HEK293 (cell line): ENCODE measurements around the gene TLE4.

Experiments used
- CTCF ChIA-PET: fragments of 350-600 bp; formaldehyde crosslinking; extraction: SDS; loops from one replicate; lab custom pipeline; 2021; ENCODE audit warnings: antibody characterized with exemption; lab: Yijun Ruan, JAX
- POLR2A ChIA-PET: fragments of 300-600 bp; formaldehyde crosslinking; extraction: SDS; loops from one replicate; lab custom pipeline; 2020; ENCODE audit warnings: antibody characterized with exemption, inconsistent platforms; lab: Yijun Ruan, JAX
- H3K27ac ChIP-seq: fragments of 200-500 bp; sonication (Bioruptor generic); 2 replicates; pipeline ENCODE4 v1.5.1; 2014; ENCODE audit warnings: low read depth, low read length, control low read depth, inconsistent platforms; ENCODE audit errors: extremely low read depth
- H3K36me3 ChIP-seq, 2 experiments: fragments of 200-500 bp in 1 of 2; sonication (Bioruptor generic) in 1 of 2; 1 replicate in 1 of 2; 2 replicates in 1 of 2; pipeline ENCODE4 v1.5.1; 2014 to 2017; ENCODE audit warnings: inconsistent platforms in 2 of 2, low read length in 2 of 2; ENCODE audit not compliant: control insufficient read depth in 2 of 2, insufficient read depth in 1 of 2
- H3K4me1 ChIP-seq: fragments of 200-500 bp; sonication (Bioruptor generic); 2 replicates; pipeline ENCODE4 v1.5.1; 2014; ENCODE audit warnings: mild to moderate bottlenecking, low read length, inconsistent platforms; ENCODE audit not compliant: control insufficient read depth, insufficient read depth
- H3K4me3 ChIP-seq: 2 replicates; pipeline ENCODE4 v1.5.1; 2011; ENCODE audit warnings: low read depth, mild to moderate bottlenecking, control low read depth, low read length, moderate library complexity
- H3K9me3 ChIP-seq: fragments of 200-500 bp; sonication (Bioruptor generic); 2 replicates; pipeline ENCODE4 v1.5.1; 2014; ENCODE audit warnings: low read depth, low read length, inconsistent platforms; ENCODE audit not compliant: control insufficient read depth, insufficient read depth
- PRDM1 ChIP-seq: fragments of 450-650 bp; formaldehyde crosslinking; IDR thresholded peaks from 2 replicates; pipeline ENCODE4; 2016; ENCODE audit warnings: missing biosample characterization, missing genetic modification characterization
- ZNF19 ChIP-seq: fragments of 450-650 bp; formaldehyde crosslinking; IDR thresholded peaks from 2 replicates; pipeline ENCODE4; 2016; ENCODE audit warnings: missing biosample characterization, missing genetic modification characterization, low read depth
- ZNF549 ChIP-seq: fragments of 450-650 bp; IDR thresholded peaks from 2 replicates; pipeline ENCODE4 v1.5.1; 2018; ENCODE audit warnings: missing biosample characterization, missing genetic modification characterization, mild to moderate bottlenecking, inconsistent platforms, moderate library complexity
- ZNF660 ChIP-seq: fragments of 450-650 bp; IDR thresholded peaks from 2 replicates; pipeline ENCODE4 v1.5.1; 2018; ENCODE audit warnings: missing biosample characterization, mild to moderate bottlenecking, missing genetic modification characterization
- ZSCAN30 ChIP-seq: fragments of 450-650 bp; IDR thresholded peaks from 2 replicates; pipeline ENCODE4 v1.5.1; 2018; ENCODE audit warnings: missing biosample characterization, mild to moderate bottlenecking, missing genetic modification characterization, moderate library complexity
- TF ChIP-seq, protein P1 (sequence below): fragments of 450-650 bp; formaldehyde crosslinking; IDR thresholded peaks from 2 replicates; pipeline ENCODE4 v1.5.1; 2016; ENCODE audit warnings: missing biosample characterization, missing genetic modification characterization, low read depth
- TF ChIP-seq, protein P2 (sequence below): fragments of 450-650 bp; formaldehyde crosslinking; IDR thresholded peaks from 2 replicates; pipeline ENCODE4 v1.5.1; 2016; ENCODE audit warnings: missing biosample characterization, missing genetic modification characterization
- TF ChIP-seq, protein P3 (sequence below): fragments of 450-650 bp; formaldehyde crosslinking; IDR thresholded peaks from 2 replicates; pipeline ENCODE4 v1.5.1; 2016; ENCODE audit warnings: missing biosample characterization, missing genetic modification characterization, borderline replicate concordance
- TF ChIP-seq, protein P4 (sequence below): fragments of 450-650 bp; formaldehyde crosslinking; IDR thresholded peaks from 2 replicates; pipeline ENCODE4 v1.5.1; 2016; ENCODE audit warnings: missing biosample characterization, missing genetic modification characterization
- TF ChIP-seq, protein P5 (sequence below): fragments of 450-650 bp; formaldehyde crosslinking; IDR thresholded peaks from 2 replicates; pipeline ENCODE4 v1.5.1; 2016; ENCODE audit warnings: missing biosample characterization, missing genetic modification characterization
- TF ChIP-seq, protein P6 (sequence below): fragments of 450-650 bp; formaldehyde crosslinking; IDR thresholded peaks from 2 replicates; pipeline ENCODE4 v1.5.1; 2016; ENCODE audit warnings: missing biosample characterization, missing genetic modification characterization

The TLE4 gene

DNA sequence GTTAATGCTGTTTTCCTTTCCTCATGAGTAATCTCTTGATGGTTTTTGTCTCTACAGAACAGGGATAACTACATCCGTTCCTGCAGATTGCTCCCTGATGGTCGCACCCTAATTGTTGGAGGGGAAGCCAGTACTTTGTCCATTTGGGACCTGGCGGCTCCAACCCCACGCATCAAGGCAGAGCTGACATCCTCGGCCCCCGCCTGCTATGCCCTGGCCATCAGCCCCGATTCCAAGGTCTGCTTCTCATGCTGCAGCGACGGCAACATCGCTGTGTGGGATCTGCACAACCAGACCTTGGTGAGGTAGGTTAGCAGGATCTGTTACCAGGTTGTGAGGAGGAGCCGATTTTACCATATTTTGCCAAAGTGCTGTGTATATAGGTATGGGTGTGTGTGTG, 148.2 kb downstream of the TLE4 start:
- ChIA-PET CTCF (interaction anchor here (0.7 kb wide), 1 partner anchor 8 kb away, joined by 3 read pairs; no protein-coding TSS in a partner anchor), POLR2A (no interaction called here)
- H3K27ac ChIP-seq = no peak overlapping the region
- peaks cover 0 to 100% of the 10 kb centered on the region in 2 experiments; a peak in 1 of 3 replicates for H3K36me3 ChIP-seq
- TF ChIP-seq, protein P1, sequence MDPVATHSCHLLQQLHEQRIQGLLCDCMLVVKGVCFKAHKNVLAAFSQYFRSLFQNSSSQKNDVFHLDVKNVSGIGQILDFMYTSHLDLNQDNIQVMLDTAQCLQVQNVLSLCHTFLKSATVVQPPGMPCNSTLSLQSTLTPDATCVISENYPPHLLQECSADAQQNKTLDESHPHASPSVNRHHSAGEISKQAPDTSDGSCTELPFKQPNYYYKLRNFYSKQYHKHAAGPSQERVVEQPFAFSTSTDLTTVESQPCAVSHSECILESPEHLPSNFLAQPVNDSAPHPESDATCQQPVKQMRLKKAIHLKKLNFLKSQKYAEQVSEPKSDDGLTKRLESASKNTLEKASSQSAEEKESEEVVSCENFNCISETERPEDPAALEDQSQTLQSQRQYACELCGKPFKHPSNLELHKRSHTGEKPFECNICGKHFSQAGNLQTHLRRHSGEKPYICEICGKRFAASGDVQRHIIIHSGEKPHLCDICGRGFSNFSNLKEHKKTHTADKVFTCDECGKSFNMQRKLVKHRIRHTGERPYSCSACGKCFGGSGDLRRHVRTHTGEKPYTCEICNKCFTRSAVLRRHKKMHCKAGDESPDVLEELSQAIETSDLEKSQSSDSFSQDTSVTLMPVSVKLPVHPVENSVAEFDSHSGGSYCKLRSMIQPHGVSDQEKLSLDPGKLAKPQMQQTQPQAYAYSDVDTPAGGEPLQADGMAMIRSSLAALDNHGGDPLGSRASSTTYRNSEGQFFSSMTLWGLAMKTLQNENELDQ = no peak
- TF ChIP-seq, protein P2, sequence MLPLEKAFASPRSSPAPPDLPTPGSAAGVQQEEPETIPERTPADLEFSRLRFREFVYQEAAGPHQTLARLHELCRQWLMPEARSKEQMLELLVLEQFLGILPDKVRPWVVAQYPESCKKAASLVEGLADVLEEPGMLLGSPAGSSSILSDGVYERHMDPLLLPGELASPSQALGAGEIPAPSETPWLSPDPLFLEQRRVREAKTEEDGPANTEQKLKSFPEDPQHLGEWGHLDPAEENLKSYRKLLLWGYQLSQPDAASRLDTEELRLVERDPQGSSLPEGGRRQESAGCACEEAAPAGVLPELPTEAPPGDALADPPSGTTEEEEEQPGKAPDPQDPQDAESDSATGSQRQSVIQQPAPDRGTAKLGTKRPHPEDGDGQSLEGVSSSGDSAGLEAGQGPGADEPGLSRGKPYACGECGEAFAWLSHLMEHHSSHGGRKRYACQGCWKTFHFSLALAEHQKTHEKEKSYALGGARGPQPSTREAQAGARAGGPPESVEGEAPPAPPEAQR = no peak
- TF ChIP-seq ZNF19 (tag by site-specific recombination) = no peak
- TF ChIP-seq, protein P3, sequence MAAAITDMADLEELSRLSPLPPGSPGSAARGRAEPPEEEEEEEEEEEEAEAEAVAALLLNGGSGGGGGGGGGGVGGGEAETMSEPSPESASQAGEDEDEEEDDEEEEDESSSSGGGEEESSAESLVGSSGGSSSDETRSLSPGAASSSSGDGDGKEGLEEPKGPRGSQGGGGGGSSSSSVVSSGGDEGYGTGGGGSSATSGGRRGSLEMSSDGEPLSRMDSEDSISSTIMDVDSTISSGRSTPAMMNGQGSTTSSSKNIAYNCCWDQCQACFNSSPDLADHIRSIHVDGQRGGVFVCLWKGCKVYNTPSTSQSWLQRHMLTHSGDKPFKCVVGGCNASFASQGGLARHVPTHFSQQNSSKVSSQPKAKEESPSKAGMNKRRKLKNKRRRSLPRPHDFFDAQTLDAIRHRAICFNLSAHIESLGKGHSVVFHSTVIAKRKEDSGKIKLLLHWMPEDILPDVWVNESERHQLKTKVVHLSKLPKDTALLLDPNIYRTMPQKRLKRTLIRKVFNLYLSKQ (tag by site-specific recombination) = no peak
- TF ChIP-seq, protein P4, sequence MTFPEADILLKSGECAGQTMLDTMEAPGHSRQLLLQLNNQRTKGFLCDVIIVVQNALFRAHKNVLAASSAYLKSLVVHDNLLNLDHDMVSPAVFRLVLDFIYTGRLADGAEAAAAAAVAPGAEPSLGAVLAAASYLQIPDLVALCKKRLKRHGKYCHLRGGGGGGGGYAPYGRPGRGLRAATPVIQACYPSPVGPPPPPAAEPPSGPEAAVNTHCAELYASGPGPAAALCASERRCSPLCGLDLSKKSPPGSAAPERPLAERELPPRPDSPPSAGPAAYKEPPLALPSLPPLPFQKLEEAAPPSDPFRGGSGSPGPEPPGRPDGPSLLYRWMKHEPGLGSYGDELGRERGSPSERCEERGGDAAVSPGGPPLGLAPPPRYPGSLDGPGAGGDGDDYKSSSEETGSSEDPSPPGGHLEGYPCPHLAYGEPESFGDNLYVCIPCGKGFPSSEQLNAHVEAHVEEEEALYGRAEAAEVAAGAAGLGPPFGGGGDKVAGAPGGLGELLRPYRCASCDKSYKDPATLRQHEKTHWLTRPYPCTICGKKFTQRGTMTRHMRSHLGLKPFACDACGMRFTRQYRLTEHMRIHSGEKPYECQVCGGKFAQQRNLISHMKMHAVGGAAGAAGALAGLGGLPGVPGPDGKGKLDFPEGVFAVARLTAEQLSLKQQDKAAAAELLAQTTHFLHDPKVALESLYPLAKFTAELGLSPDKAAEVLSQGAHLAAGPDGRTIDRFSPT (tag by site-specific recombination) = no peak
- TF ChIP-seq, protein P5, sequence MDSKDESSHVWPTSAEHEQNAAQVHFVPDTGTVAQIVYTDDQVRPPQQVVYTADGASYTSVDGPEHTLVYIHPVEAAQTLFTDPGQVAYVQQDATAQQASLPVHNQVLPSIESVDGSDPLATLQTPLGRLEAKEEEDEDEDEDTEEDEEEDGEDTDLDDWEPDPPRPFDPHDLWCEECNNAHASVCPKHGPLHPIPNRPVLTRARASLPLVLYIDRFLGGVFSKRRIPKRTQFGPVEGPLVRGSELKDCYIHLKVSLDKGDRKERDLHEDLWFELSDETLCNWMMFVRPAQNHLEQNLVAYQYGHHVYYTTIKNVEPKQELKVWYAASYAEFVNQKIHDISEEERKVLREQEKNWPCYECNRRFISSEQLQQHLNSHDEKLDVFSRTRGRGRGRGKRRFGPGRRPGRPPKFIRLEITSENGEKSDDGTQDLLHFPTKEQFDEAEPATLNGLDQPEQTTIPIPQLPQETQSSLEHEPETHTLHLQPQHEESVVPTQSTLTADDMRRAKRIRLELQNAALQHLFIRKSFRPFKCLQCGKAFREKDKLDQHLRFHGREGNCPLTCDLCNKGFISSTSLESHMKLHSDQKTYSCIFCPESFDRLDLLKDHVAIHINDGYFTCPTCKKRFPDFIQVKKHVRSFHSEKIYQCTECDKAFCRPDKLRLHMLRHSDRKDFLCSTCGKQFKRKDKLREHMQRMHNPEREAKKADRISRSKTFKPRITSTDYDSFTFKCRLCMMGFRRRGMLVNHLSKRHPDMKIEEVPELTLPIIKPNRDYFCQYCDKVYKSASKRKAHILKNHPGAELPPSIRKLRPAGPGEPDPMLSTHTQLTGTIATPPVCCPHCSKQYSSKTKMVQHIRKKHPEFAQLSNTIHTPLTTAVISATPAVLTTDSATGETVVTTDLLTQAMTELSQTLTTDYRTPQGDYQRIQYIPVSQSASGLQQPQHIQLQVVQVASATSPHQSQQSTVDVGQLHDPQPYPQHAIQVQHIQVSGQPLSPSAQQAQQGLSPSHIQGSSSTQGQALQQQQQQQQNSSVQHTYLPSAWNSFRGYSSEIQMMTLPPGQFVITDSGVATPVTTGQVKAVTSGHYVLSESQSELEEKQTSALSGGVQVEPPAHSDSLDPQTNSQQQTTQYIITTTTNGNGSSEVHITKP (tag by site-specific recombination) = no peak
- TF ChIP-seq PRDM1 (tag by site-specific recombination) = no peak
- TF ChIP-seq ZSCAN30 (tag by site-specific recombination) = no peak
- TF ChIP-seq ZNF549 (tag by site-specific recombination) = no peak
- TF ChIP-seq ZNF660 (tag by site-specific recombination) = no peak
- TF ChIP-seq, protein P6, sequence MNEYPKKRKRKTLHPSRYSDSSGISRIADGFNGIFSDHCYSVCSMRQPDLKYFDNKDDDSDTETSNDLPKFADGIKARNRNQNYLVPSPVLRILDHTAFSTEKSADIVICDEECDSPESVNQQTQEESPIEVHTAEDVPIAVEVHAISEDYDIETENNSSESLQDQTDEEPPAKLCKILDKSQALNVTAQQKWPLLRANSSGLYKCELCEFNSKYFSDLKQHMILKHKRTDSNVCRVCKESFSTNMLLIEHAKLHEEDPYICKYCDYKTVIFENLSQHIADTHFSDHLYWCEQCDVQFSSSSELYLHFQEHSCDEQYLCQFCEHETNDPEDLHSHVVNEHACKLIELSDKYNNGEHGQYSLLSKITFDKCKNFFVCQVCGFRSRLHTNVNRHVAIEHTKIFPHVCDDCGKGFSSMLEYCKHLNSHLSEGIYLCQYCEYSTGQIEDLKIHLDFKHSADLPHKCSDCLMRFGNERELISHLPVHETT (tag by site-specific recombination) = no peak
- no peak overlapping the region for H3K4me3 ChIP-seq
- no peaks in the 10 kb centered on the region for H3K4me1 ChIP-seq
- H3K9me3 ChIP-seq = no peaks in the 10 kb centered on the region
